Tibial nerve (tissue), 4 donors: ENCODE data around the gene TASOR2. TPM values are rescaled to one million over a fixed set of nuclear protein-coding genes. Genes with fewer than 3 reads are reported as not detected.

ENCODE experiments used
- DNase-seq, 2 donors: peaks; one replicate each; pipeline ENCODE4 v3.0.0-alpha.2; 2019; ENCODE audit warnings: low spot score in 2 of 2
- H3K27ac ChIP-seq, 4 donors: fragments of 200-600 bp; sonication (generic) in 3 of 4; one replicate each; pipeline ENCODE4 v1.5.1; 2017 to 2019; ENCODE audit warnings: mild to moderate bottlenecking in 1 of 4
- H3K27me3 ChIP-seq, 2 donors: fragments of 200-600 bp; sonication (generic) in 1 of 2; one replicate each; pipeline versions ENCODE4 v1.5.1 to v1.6.0; 2017 to 2019
- H3K36me3 ChIP-seq, 3 donors: fragments of 200-600 bp; sonication (generic); one replicate each; pipeline ENCODE4 v1.5.1; 2018 to 2019
- H3K4me1 ChIP-seq, 4 donors: fragments of 200-600 bp; sonication (generic) in 3 of 4; one replicate each; pipeline ENCODE4 v1.5.1; 2017 to 2019
- H3K4me3 ChIP-seq, 4 donors: fragments of 200-600 bp; sonication (generic) in 3 of 4; one replicate each; pipeline ENCODE4 v1.5.1; 2017 to 2019; ENCODE audit warnings: mild to moderate bottlenecking in 1 of 4, moderate library complexity in 1 of 4
- H3K9me3 ChIP-seq, 4 donors: fragments of 200-600 bp; sonication (generic) in 3 of 4; one replicate each; pipeline ENCODE4 v1.5.1; 2017 to 2019
- EP300 ChIP-seq, 2 donors: sonication (generic); formaldehyde crosslinking; IDR thresholded peaks; one replicate each; pipeline ENCODE4 v1.6.1; 2017; ENCODE audit warnings: antibody characterized with exemption in 2 of 2, mild to moderate bottlenecking in 1 of 2
- POLR2A ChIP-seq, 2 donors: fragments of 450-650 bp; IDR thresholded peaks; one replicate each; pipeline ENCODE4 v1.6.1; 2017; ENCODE audit warnings: antibody characterized with exemption in 2 of 2, mild to moderate bottlenecking in 2 of 2, moderate library complexity in 2 of 2
- WGBS, 2 donors: methylation state at CpG; one replicate each; pipeline ENCODE4 v1.1.5; 2018; 5-methylcytosine and 5-hydroxymethylcytosine counted together
- total RNA-seq, 4 donors: library from RNA; depleted of rRNA; stranded (reverse); fragments of >200 nt; gene quantifications; one replicate each; pipeline ENCODE4 v1.1.0, GENCODE V29; 2016
- TF ChIP-seq, protein P1 (sequence below), 5 experiments: fragments of 200-600 bp in 3 of 5; fragments of 450-650 bp in 2 of 5; sonication (generic) in 3 of 5; IDR thresholded peaks; one replicate each; pipeline ENCODE4 v1.5.1; 2016 to 2019; ENCODE audit warnings: antibody characterized with exemption in 5 of 5, mild to moderate bottlenecking in 3 of 5, moderate library complexity in 2 of 5

The TASOR2 gene
- total RNA-seq, 4 donors from 2014 or later: 67.3 to 83.7 (median 79.6) TPM

DNA sequence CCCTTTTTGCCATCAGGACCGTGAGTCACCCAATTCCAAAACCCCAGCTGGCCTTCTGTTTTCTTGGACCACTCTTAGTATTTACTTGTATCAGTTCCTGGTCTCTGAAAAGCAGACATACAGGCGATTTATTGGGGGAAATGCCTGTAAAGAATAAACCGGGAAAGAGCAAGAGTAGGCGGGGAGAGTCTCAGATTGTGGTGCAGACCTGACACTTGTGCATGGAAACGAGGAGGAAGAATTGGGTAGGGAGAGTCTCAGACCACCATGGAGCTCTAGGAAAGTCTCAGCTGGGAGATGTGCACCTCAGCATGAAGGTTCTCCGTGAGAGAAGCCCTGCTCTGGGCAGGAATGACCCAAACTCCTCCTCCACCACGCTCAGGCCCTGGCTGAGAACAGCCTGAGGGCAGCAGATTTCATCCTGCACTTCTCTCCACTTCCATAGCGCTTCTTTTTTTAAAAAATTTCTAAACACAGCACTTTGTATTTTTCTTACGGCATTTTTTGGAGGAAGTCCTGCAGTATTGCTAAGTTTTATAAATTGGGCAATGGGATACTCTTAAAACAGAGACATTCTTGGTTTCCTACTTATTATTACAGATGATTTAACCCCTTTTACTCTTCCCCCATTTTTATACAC is 6.1 kb upstream of the TASOR2 start:
- Histone ChIP-seq H3K4me1 (no peaks in the 10 kb centered on the region), H3K27me3 (no peaks in the 10 kb centered on the region), H3K9me3 (peaks cover 0 to 2% (median 0%) of the 10 kb centered on the region in 4 donors), H3K36me3 (no peaks in the 10 kb centered on the region), H3K4me3 (no peak overlapping the region), H3K27ac (no peak overlapping the region)
- WGBS, 2 donors: 72 to 75% methylated on average over 9 of the region's 9 CpGs
- DNase-seq: no peak
- no peak for TF ChIP-seq POLR2A (IDR thresholded peaks at IDR 0.05)
- TF ChIP-seq, protein P1, sequence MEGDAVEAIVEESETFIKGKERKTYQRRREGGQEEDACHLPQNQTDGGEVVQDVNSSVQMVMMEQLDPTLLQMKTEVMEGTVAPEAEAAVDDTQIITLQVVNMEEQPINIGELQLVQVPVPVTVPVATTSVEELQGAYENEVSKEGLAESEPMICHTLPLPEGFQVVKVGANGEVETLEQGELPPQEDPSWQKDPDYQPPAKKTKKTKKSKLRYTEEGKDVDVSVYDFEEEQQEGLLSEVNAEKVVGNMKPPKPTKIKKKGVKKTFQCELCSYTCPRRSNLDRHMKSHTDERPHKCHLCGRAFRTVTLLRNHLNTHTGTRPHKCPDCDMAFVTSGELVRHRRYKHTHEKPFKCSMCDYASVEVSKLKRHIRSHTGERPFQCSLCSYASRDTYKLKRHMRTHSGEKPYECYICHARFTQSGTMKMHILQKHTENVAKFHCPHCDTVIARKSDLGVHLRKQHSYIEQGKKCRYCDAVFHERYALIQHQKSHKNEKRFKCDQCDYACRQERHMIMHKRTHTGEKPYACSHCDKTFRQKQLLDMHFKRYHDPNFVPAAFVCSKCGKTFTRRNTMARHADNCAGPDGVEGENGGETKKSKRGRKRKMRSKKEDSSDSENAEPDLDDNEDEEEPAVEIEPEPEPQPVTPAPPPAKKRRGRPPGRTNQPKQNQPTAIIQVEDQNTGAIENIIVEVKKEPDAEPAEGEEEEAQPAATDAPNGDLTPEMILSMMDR (IDR thresholded peaks at IDR 0.05): no peak
- no peak for TF ChIP-seq EP300 (IDR thresholded peaks at IDR 0.05)

DNA sequence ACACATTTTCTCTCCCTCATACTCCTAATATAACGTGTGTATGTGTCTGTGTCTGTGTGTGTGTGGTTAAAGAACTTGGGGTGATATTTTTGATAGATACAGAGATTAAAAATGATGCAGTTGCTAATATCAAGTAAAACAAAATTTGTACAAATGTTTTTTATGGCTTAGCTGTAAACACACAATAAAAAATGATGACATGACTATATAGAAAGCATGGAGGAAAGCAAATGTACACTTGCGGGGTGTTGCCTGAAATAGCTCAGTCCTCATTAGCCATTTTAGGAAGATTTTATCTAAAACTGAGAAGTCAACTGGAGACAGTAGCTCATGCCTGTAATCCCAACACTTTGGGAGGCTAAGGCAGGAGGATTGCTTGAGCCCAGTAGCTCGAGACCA is 5.6 kb upstream of the TASOR2 start:
- DNase-seq: no peak
- H3K4me3 ChIP-seq: no peak overlapping the region
- H3K27ac ChIP-seq: no peak overlapping the region
- TF ChIP-seq, protein P1 (IDR thresholded peaks at IDR 0.05): no peak
- TF ChIP-seq EP300 (IDR thresholded peaks at IDR 0.05) (no peak), POLR2A (IDR thresholded peaks at IDR 0.05) (no peak)
- H3K27me3 ChIP-seq: no peaks in the 10 kb centered on the region
- H3K4me1 ChIP-seq: peaks cover 0 to 4% (median 0%) of the 10 kb centered on the region in 4 donors
- no peaks in the 10 kb centered on the region for H3K9me3 ChIP-seq
- WGBS, 2 donors: 81 to 83% methylated on average over 3 of the region's 3 CpGs
- H3K36me3 ChIP-seq: no peaks in the 10 kb centered on the region

DNA sequence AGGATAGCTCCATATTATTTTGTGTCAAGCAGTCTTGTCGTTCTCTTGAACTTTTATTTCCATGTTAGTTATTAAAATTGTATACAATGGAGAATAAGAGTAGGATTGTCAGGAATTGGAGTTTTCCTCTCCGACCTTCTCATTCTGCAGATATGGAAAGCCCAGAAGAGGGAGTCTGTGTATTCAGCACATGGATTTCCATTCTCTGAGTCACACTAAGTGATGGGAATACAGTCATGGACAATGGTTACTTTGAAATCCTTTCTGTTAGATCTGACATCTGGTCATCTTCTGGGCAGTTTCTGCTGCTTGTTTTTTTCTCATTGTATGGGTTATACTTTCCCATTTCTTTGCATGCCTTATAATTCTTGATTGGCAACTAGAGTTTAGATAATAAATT is 5.0 kb upstream of the TASOR2 start:
- no peak overlapping the region for H3K27ac ChIP-seq
- TF ChIP-seq EP300 (IDR thresholded peaks at IDR 0.05): no peak
- TF ChIP-seq, protein P1 (IDR thresholded peaks at IDR 0.05): no peak
- no peak for TF ChIP-seq POLR2A (IDR thresholded peaks at IDR 0.05)
- peaks cover 0 to 6% (median 0%) of the 10 kb centered on the region in 4 donors for H3K4me1 ChIP-seq
- H3K27me3 ChIP-seq: no peaks in the 10 kb centered on the region
- 52 to 60% methylated on average over 2 of the region's 2 CpGs for WGBS, 2 donors
- no peaks in the 10 kb centered on the region for H3K9me3 ChIP-seq
- no peak overlapping the region for H3K4me3 ChIP-seq
- DNase-seq: no peak
- no peaks in the 10 kb centered on the region for H3K36me3 ChIP-seq

DNA sequence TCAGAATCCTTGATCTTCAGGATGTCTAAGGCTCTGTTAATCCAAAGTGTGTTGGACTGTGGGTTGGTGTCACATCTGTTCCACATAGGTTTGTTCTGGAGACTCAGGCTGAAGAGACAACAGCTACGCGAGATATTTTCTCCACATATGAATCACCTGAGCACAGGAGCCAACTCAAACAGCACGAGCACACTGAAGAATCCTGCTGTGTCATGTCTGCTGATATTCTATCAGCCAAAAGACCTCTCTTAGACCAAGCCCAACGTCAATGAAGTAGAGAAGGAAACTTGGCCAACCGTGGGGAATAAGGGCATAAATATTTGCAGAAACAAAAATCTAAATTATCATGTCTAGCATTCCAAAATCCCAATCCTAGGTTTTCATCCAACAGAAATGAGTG is 2.7 kb upstream of the TASOR2 start:
- no peaks in the 10 kb centered on the region for H3K27me3 ChIP-seq
- no peaks in the 10 kb centered on the region for H3K9me3 ChIP-seq
- no peak for DNase-seq
- TF ChIP-seq POLR2A (IDR thresholded peaks at IDR 0.05) (no peak), EP300 (IDR thresholded peaks at IDR 0.05) (no peak)
- TF ChIP-seq, protein P1 (IDR thresholded peaks at IDR 0.05): no peak
- peaks cover 0 to 20% (median 7%) of the 10 kb centered on the region in 4 donors for H3K4me1 ChIP-seq
- no peaks in the 10 kb centered on the region for H3K36me3 ChIP-seq
- no peak overlapping the region for H3K4me3 ChIP-seq
- 82 to 87% methylated on average over 5 of the region's 5 CpGs for WGBS, 2 donors
- no peak overlapping the region for H3K27ac ChIP-seq

DNA sequence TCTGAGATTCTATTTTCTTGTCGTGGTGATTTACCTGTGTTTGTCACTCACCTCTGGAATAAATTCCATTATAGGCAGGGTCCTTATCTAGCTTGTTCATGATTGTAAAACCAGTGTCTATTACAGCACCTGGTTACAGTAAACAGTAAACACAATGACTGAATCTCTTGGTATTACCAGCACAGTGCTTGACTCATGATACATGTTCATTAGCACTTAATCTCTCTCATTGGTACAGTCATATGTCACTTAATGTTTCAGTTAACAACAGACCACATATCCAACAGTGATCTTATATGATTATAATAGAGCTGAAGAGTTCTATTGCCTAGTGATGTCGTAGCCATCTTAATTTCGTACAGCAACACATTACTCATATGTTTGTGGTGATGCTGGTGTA is 1.6 kb upstream of the TASOR2 start:
- H3K4me1 ChIP-seq: peaks cover 0 to 30% (median 7%) of the 10 kb centered on the region in 4 donors
- no peaks in the 10 kb centered on the region for H3K36me3 ChIP-seq
- TF ChIP-seq POLR2A (IDR thresholded peaks at IDR 0.05): no peak
- TF ChIP-seq, protein P1 (IDR thresholded peaks at IDR 0.05): no peak
- no peak for TF ChIP-seq EP300 (IDR thresholded peaks at IDR 0.05)
- H3K27ac ChIP-seq: no peak overlapping the region
- no peak for DNase-seq
- H3K4me3 ChIP-seq: no peak overlapping the region
- H3K9me3 ChIP-seq: no peaks in the 10 kb centered on the region
- H3K27me3 ChIP-seq: no peaks in the 10 kb centered on the region
- WGBS, 2 donors: 76 to 92% methylated on average over 3 of the region's 3 CpGs
